ENCODE results near the gene LRRC3. TPM values are rescaled to one million over a fixed set of nuclear protein-coding genes. Genes with fewer than 3 reads are reported as not detected.

Gene LRRC3
- total and polyA plus RNA-seq, 4 donors, result 1.4 to 3.6 (median 2.4) TPM

GRCh38 chr21:44485796-44486195 is 30.5 kb downstream of the LRRC3 start:
- peak in 1 of 3 donors; percentile 33 for DNase-seq
- peak; percentile 34 for ATAC-seq (ENCODE audit: insufficient read depth, low FRiP score)

GRCh38 chr21:44486302-44486701 is 31.0 kb downstream of the LRRC3 start:
- TF ChIP-seq CTCF (IDR thresholded peaks at IDR 0.05; ENCODE audit: control extremely low read depth, extremely low read depth), result no peak
- Histone ChIP-seq H3K36me3 (ENCODE audit: control insufficient read depth in 4 of 4, insufficient read depth in 4 of 4, low read length in 4 of 4) (no peaks in the 10 kb centered on the region), H3K27me3 (ENCODE audit: control insufficient read depth in 3 of 3, insufficient read depth in 3 of 3, low read length in 2 of 3) (no peaks in the 10 kb centered on the region), H3K9ac (ENCODE audit: insufficient read depth in 1 of 2, low read length in 2 of 2) (no peak overlapping the region), H3K4me3 (no peak overlapping the region), H3K4me1 (ENCODE audit: control insufficient read depth in 5 of 5, insufficient read depth in 5 of 5, low read length in 5 of 5) (peaks cover 0 to 6% (median 0%) of the 10 kb centered on the region in 5 donors), H3K27ac (ENCODE audit: low read depth in 1 of 2, low read length in 1 of 2) (no peak overlapping the region), H3K9me3 (ENCODE audit: control insufficient read depth in 4 of 4, insufficient read depth in 3 of 4, low read length in 3 of 4) (no peaks in the 10 kb centered on the region)
- WGBS, 2 donors, result 61 to 81% methylated on average over 16 of the region's 16 CpGs
- DNase-seq, result no peak
- no peak for ATAC-seq (ENCODE audit: insufficient read depth, low FRiP score)

More at GRCh38 chr21:44485796-44486195, 30.5 kb downstream of the LRRC3 start:
- WGBS, 2 donors, result 45 to 71% methylated on average over 10 of the region's 10 CpGs
- no peak for TF ChIP-seq CTCF (IDR thresholded peaks at IDR 0.05; ENCODE audit: control extremely low read depth, extremely low read depth)
- Histone ChIP-seq H3K9ac (ENCODE audit: insufficient read depth in 1 of 2, low read length in 2 of 2) (no peak overlapping the region), H3K4me3 (no peak overlapping the region), H3K36me3 (ENCODE audit: control insufficient read depth in 4 of 4, insufficient read depth in 4 of 4, low read length in 4 of 4) (no peaks in the 10 kb centered on the region), H3K27me3 (ENCODE audit: control insufficient read depth in 3 of 3, insufficient read depth in 3 of 3, low read length in 2 of 3) (no peaks in the 10 kb centered on the region), H3K4me1 (ENCODE audit: control insufficient read depth in 5 of 5, insufficient read depth in 5 of 5, low read length in 5 of 5) (peaks cover 0 to 6% (median 0%) of the 10 kb centered on the region in 5 donors), H3K27ac (ENCODE audit: low read depth in 1 of 2, low read length in 1 of 2) (no peak overlapping the region), H3K9me3 (ENCODE audit: control insufficient read depth in 4 of 4, insufficient read depth in 3 of 4, low read length in 3 of 4) (no peaks in the 10 kb centered on the region)

- Histone ChIP-seq H3K27ac (ENCODE audit: low read depth in 1 of 2, low read length in 1 of 2) (no peak overlapping the region), H3K9me3 (ENCODE audit: control insufficient read depth in 4 of 4, insufficient read depth in 3 of 4, low read length in 3 of 4) (peaks cover 0 to 4% (median 2%) of the 10 kb centered on the region in 4 donors), H3K9ac (ENCODE audit: insufficient read depth in 1 of 2, low read length in 2 of 2) (no peak overlapping the region), H3K36me3 (ENCODE audit: control insufficient read depth in 4 of 4, insufficient read depth in 4 of 4, low read length in 4 of 4) (no peaks in the 10 kb centered on the region), H3K4me1 (ENCODE audit: control insufficient read depth in 5 of 5, insufficient read depth in 5 of 5, low read length in 5 of 5) (peaks cover 0 to 5% (median 0%) of the 10 kb centered on the region in 5 donors), H3K27me3 (ENCODE audit: control insufficient read depth in 3 of 3, insufficient read depth in 3 of 3, low read length in 2 of 3) (no peaks in the 10 kb centered on the region), H3K4me3 (no peak overlapping the region)
- ATAC-seq (ENCODE audit: insufficient read depth, low FRiP score) (no peak), DNase-seq (no peak)
- WGBS, 2 donors, result 36 to 43% methylated on average over 4 of the region's 4 CpGs
- no peak for TF ChIP-seq CTCF (IDR thresholded peaks at IDR 0.05; ENCODE audit: control extremely low read depth, extremely low read depth)
Measured at GRCh38 chr21:44487831-44488230, 32.5 kb downstream of the LRRC3 start.

GRCh38 chr21:44489962-44490361 is 34.7 kb downstream of the LRRC3 start:
- Histone ChIP-seq H3K27me3 (ENCODE audit: control insufficient read depth in 3 of 3, insufficient read depth in 3 of 3, low read length in 2 of 3) (no peaks in the 10 kb centered on the region), H3K9me3 (ENCODE audit: control insufficient read depth in 4 of 4, insufficient read depth in 3 of 4, low read length in 3 of 4) (peaks cover 0 to 14% (median 7%) of the 10 kb centered on the region in 4 donors), H3K36me3 (ENCODE audit: control insufficient read depth in 4 of 4, insufficient read depth in 4 of 4, low read length in 4 of 4) (no peaks in the 10 kb centered on the region), H3K4me1 (ENCODE audit: control insufficient read depth in 5 of 5, insufficient read depth in 5 of 5, low read length in 5 of 5) (peaks cover 0 to 5% (median 0%) of the 10 kb centered on the region in 5 donors), H3K4me3 (no peak overlapping the region), H3K9ac (ENCODE audit: insufficient read depth in 1 of 2, low read length in 2 of 2) (no peak overlapping the region), H3K27ac (ENCODE audit: low read depth in 1 of 2, low read length in 1 of 2) (no peak overlapping the region)
- no peak for ATAC-seq (ENCODE audit: insufficient read depth, low FRiP score)
- 38 to 47% methylated on average over 7 of the region's 7 CpGs for WGBS, 2 donors
- TF ChIP-seq CTCF (IDR thresholded peaks at IDR 0.05; ENCODE audit: control extremely low read depth, extremely low read depth), result no peak
- DNase-seq, result no peak

Measured in lung (tissue), 12 donors.